A549 (cell line): ENCODE results near the gene CTNNBIP1.

ENCODE experiments used
- BHLHE40 ChIP-seq: IDR thresholded peaks from 2 replicates; pipeline ENCODE4 v1.6.1; 2012; ENCODE audit warnings: low read depth, low read length, inconsistent platforms
- CEBPB ChIP-seq, 2 experiments: fragments of >200 bp in 1 of 2; sonication (Bioruptor Twin) in 1 of 2; formaldehyde crosslinking in 1 of 2; IDR thresholded peaks; 2 replicates each; pipeline ENCODE4 v1.6.1; 2012 to 2016
- CTCF ChIP-seq: fragments of >200 bp; sonication (Bioruptor Twin); formaldehyde crosslinking; IDR thresholded peaks from 3 replicates; pipeline ENCODE4 v1.5.1; 2016
- JUN ChIP-seq, 2 experiments: fragments of >200 bp; sonication (Bioruptor Twin); formaldehyde crosslinking; IDR thresholded peaks; 2 replicates in 1 of 2; 3 replicates in 1 of 2; pipeline ENCODE4 v1.6.1; 2016 to 2017
- MYC ChIP-seq: IDR thresholded peaks from 2 replicates; pipeline ENCODE4 v1.6.1; 2012; ENCODE audit warnings: mild to moderate bottlenecking, inconsistent platforms, low read length, improper control_type of control experiment, borderline replicate concordance
- NPAS2 ChIP-seq: fragments of 250-450 bp; sonication (Bioruptor Pico); IDR thresholded peaks from 2 replicates; pipeline ENCODE4 v1.8.0; 2022; ENCODE audit warnings: mild to moderate bottlenecking, moderate library complexity, borderline replicate concordance
- POLR2A ChIP-seq: IDR thresholded peaks from 2 replicates; pipeline ENCODE4 v1.6.1; 2012; ENCODE audit warnings: mild to moderate bottlenecking, low read length
- REST ChIP-seq: fragments of 200-600 bp; sonication (generic); IDR thresholded peaks from 2 replicates; pipeline ENCODE4 v1.6.1; 2016; ENCODE audit warnings: antibody characterized with exemption, mild to moderate bottlenecking, moderate library complexity
- RFX5 ChIP-seq: fragments of 450-650 bp; IDR thresholded peaks from 2 replicates; pipeline ENCODE4 v1.7.1; 2014; ENCODE audit warnings: antibody characterized with exemption, mild to moderate bottlenecking, moderate library complexity
- ZFP36 ChIP-seq: fragments of 450-650 bp; IDR thresholded peaks from 2 replicates; pipeline ENCODE4 v1.6.1; 2014; ENCODE audit warnings: borderline replicate concordance; ENCODE audit not compliant: partially characterized antibody
- TF ChIP-seq, protein P1 (sequence below): fragments of 450-650 bp; IDR thresholded peaks from 2 replicates; pipeline ENCODE4 v1.6.1; 2014; ENCODE audit warnings: antibody characterized with exemption
- TF ChIP-seq, protein P2 (sequence below): IDR thresholded peaks from 2 replicates; pipeline ENCODE4 v1.6.1; 2012

- TF ChIP-seq, protein P1, sequence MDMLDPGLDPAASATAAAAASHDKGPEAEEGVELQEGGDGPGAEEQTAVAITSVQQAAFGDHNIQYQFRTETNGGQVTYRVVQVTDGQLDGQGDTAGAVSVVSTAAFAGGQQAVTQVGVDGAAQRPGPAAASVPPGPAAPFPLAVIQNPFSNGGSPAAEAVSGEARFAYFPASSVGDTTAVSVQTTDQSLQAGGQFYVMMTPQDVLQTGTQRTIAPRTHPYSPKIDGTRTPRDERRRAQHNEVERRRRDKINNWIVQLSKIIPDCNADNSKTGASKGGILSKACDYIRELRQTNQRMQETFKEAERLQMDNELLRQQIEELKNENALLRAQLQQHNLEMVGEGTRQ: no peak
- peak; percentile 56 for TF ChIP-seq CTCF
- TF ChIP-seq JUN (IDR thresholded peaks at IDR 0.05): no peak
- no peak for TF ChIP-seq ZFP36
- no peak for TF ChIP-seq RFX5
- no peak for TF ChIP-seq POLR2A
- TF ChIP-seq REST: no peak
- TF ChIP-seq NPAS2 (CRISPR knock-in tag): no peak
- TF ChIP-seq CEBPB (IDR thresholded peaks at IDR 0.05): no peak
- TF ChIP-seq MYC: no peak
- TF ChIP-seq, protein P2, sequence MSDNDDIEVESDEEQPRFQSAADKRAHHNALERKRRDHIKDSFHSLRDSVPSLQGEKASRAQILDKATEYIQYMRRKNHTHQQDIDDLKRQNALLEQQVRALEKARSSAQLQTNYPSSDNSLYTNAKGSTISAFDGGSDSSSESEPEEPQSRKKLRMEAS: no peak
- no peak for TF ChIP-seq BHLHE40
Observed at GRCh38 chr1:9942399-9942938, 32.4 kb upstream of the CTNNBIP1 start.
